GM21367 (cell line): Measurements from ENCODE around the gene GALNT9.
A peak's percentile ranks its signal among the peaks of the same experiment; 100 is the strongest.
"Not testable (repeated sequence)": the region's sequence is repeated elsewhere in the genome, so short reads cannot be mapped to it uniquely, and the experiment has no call there.

ENCODE experiments used
- ATAC-seq: cut with Tn5 transposase; IDR thresholded peaks from one replicate; pipeline ENCODE4 v1.9.1; 2021; ENCODE audit not compliant: unreplicated experiment

GALNT9 gene

GRCh38 chr12:132202929-132203721, 126.3 kb downstream of the GALNT9 start:
- ATAC-seq: no peak

- no peak for ATAC-seq
These were observed 127.8 kb downstream of the GALNT9 start for GRCh38 chr12:132201391-132202120.

DNA sequence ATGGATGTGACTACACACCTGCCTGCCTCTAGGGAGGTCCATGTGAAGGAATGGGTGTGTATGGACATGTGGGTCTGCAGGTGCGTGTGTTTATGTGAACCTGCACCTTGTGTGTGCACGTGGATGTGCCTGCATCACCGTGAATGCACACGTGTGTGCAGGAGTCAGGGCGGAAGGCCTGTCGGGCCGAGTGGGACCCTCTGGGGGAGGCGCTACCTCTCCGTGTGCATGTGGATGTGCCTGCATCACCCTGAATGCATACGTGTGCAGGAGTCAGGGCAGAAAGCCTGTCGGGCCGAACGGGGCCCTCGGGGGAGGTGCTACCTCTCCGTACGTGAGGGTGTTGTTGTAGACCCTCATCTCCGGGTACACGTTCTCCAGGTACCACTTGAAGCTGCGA, 128.6 kb downstream of the GALNT9 start:
- no peak for ATAC-seq

DNA sequence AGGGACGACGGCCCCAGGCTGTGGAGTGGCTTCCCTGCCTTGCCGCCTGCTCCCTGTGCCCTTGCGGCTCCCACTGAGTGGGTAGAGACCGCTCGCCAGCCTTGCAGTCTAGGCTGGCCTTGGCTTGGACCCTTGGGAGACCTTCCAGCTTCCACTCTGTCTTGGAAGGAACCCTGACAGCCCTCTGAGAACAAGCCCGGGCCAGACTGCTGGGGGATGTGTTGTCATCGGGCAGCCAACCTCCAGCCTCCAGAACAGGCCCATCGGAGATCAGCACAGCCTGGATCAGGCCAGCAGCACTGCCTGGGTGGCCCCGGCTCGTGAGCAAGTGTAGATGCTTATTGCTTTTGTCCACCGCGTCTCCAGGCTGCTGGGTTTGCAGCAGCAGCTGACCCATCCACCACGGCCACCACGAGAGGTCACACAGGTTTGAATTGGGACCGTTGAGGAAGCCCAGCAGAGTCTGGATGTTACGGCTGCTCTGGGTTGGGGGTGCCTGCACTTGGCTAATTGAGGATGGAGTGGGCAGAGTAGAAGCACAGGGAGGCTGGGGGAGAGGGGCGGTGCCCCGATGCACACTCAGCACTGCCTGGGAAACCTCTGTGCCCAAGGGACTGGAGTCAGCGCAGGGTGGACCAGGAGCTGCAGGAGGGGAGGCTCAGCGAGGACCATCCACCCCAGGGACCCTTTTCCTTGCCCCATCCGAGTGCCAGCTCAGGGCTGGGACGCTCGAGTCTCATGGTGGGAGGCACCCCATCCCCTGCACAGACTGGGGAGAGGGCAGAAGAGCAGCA, 129.7 kb downstream of the GALNT9 start:
- no peak for ATAC-seq

DNA sequence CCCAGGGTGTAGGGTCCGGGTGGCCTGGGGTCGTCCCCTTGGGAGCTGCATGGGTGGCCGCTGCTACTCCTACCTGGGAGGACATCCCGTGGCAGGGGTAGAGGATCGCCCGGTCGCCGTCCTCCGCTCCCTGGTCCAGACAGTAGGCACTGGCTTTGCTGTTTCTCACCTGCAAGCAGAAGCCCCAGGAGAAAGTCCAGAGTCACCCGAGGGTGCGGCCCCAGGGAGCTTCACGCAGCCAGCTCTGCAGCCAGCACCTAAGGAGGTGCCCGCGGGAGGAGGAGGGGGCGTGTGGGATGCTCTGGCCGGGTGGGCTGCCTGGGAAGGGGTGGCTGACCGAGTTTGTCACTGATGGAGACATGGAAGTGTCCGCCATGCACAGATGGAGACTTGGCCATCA, 130.3 kb downstream of the GALNT9 start:
- ATAC-seq: no peak

DNA sequence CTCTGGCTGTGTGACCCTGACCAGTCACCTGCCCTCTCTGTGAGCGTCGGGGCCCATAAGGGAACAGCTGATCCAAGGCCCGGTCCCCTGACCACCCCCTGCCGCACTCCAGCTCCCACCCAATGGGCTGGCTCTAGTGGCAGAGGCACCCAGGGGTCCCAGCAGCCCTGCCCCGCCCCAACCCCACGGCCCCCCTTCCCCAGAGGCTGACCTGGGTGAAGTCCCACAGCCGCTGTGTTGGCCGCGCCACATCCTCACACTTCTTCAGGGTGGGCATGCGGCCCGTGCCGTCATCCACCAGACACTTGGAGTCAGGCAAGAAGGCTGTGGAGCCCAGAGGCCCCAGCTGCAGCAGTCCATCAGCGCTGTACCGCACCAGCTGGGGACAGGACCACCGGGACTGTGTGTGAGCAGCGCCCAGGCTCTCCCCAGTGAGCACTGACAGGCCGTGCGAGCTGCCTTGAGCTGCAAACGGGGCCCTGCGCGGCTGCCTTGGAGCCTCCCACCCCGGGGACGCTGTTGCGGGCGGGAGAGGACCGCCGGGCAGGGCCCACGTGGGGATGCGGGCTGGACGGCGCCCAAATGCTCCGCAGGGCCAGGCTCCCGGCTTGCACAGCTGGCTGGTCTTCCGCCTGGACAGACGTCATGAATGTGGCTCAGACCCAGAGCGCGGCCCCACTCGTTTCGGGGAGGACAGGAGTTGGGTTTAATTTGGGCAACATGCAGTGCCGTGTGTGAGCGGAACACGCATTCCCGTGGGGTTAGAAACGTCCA, 131.6 kb downstream of the GALNT9 start:
- ATAC-seq: no peak

GRCh38 chr12:132196873-132197390, 132.5 kb downstream of the GALNT9 start:
- ATAC-seq: no peak

GRCh38 chr12:132196038-132196872, 133.1 kb downstream of the GALNT9 start:
- no peak for ATAC-seq

GRCh38 chr12:132195242-132195641, 134.1 kb downstream of the GALNT9 start:
- ATAC-seq: not testable (repeated sequence)

GRCh38 chr12:132194556-132194955, 134.8 kb downstream of the GALNT9 start:
- ATAC-seq: no peak

GRCh38 chr12:132194056-132194455, 135.3 kb downstream of the GALNT9 start:
- no peak for ATAC-seq

- no peak for ATAC-seq
These were observed 137.5 kb downstream of the GALNT9 start for GRCh38 chr12:132191715-132192553.

DNA sequence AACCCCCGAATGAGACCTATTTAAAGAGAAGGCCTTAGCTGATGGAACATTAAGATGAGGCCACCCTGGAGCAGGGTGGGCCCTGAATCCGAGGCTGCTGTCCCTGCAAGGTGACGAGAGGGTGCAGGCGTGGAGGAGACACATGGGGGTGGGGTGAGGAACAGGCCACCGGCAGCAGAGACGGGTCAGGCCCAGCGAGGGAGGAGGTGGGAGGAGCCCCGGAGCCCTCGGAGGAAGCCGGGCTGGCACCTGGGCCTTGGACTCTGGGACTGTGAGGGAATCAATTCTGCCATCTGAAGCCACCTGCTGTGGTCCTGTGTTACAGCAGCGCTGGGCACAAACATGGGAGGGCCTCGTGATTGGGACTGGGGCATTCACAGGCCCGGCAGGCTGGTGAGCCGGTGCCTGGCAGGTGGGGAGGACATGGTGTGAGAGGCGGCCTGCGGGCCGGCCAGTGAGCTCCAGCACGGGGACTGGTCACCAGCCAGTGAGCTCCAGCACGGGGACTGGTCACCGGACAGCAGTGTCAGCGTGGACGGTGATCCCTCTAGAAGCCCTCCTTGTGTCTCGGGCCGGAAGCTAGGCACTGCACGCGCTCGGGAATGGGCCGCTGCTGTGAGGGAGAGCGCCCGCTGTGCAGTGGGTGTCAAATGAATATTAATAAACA, 138.4 kb downstream of the GALNT9 start:
- no peak for ATAC-seq

DNA sequence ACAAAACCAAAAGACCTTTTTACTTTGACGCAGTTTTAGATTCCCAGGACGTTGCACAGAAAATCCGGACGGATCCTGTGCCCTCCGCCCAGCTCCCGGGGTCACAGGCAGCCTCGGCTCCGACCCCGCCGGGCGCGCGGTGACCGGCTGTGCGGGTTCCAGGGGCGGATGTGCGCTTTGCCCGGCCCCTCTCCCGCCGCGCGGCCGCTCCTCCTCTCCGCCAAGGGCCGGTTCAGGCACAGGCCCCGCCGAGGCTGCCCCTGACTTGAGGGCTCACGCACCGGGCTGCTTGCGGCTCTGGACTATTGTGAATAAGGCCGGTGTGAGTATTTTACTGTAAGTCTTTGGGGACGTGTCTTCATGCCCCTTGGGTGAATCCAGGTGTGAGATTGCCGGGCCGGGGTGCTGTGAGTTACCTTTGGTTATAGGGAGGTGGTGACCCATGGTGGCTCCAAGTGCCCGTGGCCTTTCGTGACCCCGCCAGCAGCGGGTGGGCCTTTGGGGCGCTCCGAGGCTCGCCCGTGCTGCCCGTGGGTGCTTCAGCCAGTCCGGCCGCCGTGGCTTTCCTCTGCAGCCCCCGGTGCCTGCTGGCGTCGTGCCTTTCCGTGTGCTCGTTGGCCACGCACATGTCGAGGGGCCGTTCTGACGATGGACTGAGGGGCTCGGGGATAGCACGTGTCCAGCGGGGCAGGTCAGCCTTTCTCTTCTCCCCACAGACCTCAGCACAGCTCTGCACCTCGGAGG, 139.2 kb downstream of the GALNT9 start:
- ATAC-seq: no peak

DNA sequence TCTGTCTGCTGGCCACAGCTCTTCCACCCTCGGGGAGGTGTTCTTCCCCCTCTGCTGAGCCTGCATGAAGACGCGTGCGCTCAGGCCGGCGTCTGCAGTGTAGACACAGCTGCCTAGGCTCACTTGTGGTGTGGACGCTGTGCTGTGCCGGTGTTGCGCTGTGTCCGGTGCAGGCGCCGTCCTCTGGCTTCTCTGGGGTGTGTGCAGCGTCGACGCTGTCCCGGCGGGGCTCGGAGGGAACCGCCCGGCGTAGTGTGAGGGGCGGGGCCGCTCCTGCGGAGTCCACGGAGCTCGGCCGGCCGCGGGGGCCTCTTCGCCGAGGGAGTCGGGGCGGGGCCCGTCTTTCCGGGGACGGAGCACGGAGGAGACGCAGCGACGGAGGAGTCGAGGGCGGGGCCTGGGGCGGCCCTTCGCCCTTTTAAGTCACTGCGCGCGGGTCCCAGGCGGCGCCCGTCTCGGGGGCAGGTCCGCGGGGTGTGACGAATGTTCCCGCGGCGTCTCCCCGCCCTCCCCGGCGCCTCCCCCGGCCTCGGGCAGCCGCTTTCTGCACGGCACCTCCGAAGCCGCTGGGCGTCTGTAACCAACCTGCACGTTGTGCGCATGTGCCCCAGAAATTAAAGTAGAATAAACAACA, 139.9 kb downstream of the GALNT9 start:
- ATAC-seq: peak; percentile 88

GRCh38 chr12:132188916-132189325, 140.5 kb downstream of the GALNT9 start:
- no peak for ATAC-seq

- ATAC-seq: no peak
These were observed 140.9 kb downstream of the GALNT9 start for GRCh38 chr12:132188451-132188901.
